CD4-positive, alpha-beta T cell treated with Interleukin-21 for 1 hour (primary cell): ENCODE data around the gene MC1R.
"Not testable (repeated sequence)": the region's sequence is repeated elsewhere in the genome, so short reads cannot be mapped to it uniquely, and the experiment has no call there.

Source experiments
- DNase-seq: peaks from one replicate; pipeline ENCODE4 v3.0.0-alpha.2; 2020

MC1R gene

DNA sequence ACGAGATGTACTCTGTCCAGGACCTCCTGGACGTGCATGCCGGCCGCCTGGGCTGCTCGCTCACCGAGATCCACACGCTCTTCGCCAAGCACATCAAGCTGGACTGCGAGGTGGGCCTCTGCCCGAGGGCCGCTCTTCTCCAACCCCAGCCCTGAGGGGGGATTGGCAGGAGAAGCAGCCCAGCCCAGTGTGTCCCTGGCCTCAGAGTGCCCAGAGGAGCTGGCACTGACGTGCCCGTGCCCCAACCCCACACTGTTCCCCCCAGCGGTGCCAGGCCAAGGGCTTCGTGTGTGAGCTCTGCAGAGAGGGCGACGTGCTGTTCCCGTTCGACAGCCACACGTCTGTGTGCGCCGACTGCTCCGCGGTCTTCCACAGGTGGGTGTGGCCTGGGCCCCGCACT, 45.5 kb downstream of the MC1R start:
- no peak for DNase-seq

DNA sequence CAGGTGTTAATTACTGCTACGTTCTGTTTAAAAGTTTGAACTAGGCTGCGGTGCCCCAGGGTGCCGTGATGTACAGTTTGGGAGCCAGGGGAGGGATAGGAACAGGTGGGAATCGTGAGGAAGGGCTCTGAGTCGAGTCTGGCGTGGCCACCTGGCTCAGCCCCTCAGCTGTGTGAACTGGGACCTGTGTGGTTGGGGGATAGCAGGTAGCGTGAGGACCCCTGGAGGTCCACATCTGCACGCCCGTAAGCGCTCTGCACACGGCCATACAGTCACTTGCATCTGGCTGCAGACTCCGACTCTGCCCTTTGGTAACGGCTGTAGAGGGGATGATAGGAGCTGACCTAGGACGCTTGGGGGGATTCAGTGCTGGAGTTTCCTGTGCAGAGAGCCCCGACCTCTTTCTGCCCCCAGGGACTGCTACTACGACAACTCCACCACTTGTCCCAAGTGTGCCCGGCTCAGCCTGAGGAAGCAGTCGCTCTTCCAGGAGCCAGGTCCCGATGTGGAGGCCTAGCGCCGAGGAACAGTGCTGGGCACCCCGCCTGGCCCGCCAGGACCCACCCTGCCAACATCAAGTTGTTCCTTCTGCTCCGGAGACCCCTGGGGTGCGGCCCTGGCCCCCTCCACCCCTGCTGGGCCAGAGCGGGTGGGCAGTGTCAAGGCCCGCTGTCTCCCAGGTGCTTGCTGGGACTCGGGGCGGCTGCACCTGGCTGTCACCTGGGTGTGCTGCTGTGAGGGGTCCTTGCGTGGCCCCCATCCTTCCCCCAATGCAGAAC, 47.0 kb downstream of the MC1R start:
- DNase-seq, result no peak

GRCh38 chr16:89966756-89967155, 48.1 kb downstream of the MC1R start:
- no peak for DNase-seq

GRCh38 chr16:89967436-89967835, 48.8 kb downstream of the MC1R start:
- DNase-seq, result not testable (repeated sequence)

DNA sequence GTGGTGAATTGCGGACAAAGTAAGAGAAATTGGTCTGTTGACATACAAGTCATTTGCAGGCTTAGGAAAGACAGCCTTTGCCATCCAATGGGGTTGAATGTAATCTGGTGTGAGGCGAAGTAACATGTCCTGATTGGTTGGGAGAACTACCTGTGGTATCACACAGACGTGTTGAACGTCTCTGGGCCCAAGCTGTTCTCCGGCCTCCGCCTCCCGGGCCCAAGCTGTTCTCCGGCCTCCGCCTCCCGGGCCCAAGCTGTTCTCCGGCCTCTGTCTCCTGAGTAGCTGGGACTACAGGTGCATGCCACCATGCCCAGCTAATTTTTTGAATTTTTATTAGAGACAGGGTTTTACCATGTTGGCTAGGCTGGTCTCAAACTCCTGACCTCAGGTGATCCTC, 49.4 kb downstream of the MC1R start:
- DNase-seq, result not testable (repeated sequence)

DNA sequence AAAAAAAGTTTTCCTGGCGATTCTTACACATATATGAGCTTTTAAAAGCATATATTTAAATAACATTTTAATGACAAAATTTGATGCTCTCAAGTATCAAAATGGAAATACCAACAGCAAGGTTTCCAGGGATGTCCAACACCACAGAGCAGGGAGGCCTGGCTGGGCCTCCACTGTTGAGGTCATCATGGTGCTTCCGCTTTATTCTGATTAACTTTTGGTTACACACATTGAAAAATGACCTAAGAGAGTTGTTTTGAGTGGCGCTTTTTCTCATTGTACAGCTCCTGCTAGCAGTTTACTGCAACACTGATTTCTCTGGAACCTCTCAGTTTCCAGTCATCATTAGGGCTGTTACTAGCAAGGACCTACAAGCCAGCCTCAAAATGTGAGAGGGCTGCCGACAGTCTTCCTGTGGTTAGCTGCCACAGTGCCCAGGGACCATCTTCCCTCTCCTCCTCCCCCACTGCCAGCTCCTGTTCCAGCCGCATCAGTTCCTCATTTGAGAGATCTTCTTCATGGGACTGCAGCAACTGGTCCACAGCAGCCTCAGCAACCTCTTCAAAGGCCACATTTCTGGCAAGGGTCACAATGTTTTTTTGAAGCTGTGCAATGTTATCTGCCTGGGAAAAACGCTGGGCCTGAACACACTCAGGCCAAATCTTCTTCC, 51.2 kb downstream of the MC1R start:
- no peak for DNase-seq
